IPS-18a (cell line): ENCODE measurements around the gene SAMD11.
"Not testable (repeated sequence)": the region's sequence is repeated elsewhere in the genome, so short reads cannot be mapped to it uniquely, and the experiment has no call there.

ENCODE experiments used
- H3K27ac ChIP-seq: one replicate; pipeline ENCODE4 v1.5.1; 2013; ENCODE audit warnings: low read length
- H3K27me3 ChIP-seq: one replicate; pipeline ENCODE4 v1.6.1; 2013; ENCODE audit warnings: mild to moderate bottlenecking, low read length; ENCODE audit not compliant: control insufficient read depth, insufficient read depth
- H3K36me3 ChIP-seq: one replicate; pipeline ENCODE4 v1.6.1; 2013; ENCODE audit warnings: low read depth, low read length; ENCODE audit not compliant: control insufficient read depth
- H3K4me1 ChIP-seq: one replicate; pipeline ENCODE4 v1.6.1; 2013; ENCODE audit warnings: low read depth, low read length; ENCODE audit not compliant: control insufficient read depth
- H3K4me3 ChIP-seq: one replicate; pipeline ENCODE4 v1.5.1; 2013; ENCODE audit warnings: low read length
- H3K9ac ChIP-seq: one replicate; pipeline ENCODE4 v1.6.1; 2013; ENCODE audit warnings: mild to moderate bottlenecking, low read length, moderate library complexity
- H3K9me3 ChIP-seq: one replicate; pipeline ENCODE4 v1.6.1; 2013; ENCODE audit warnings: low read depth, low read length; ENCODE audit not compliant: control insufficient read depth

SAMD11 gene

GRCh38 chr1:980602-981395 is 57.1 kb downstream of the SAMD11 start:
- Histone ChIP-seq H3K27ac (no peak overlapping the region), H3K36me3 (no peaks in the 10 kb centered on the region), H3K9me3 (no peaks in the 10 kb centered on the region), H3K4me1 (no peaks in the 10 kb centered on the region), H3K27me3 (peaks cover 45% of the 10 kb centered on the region), H3K4me3 (no peak overlapping the region), H3K9ac (no peak overlapping the region)

- H3K27me3 ChIP-seq, result peaks cover 50% of the 10 kb centered on the region
- H3K9me3 ChIP-seq, result no peaks in the 10 kb centered on the region
- no peak overlapping the region for H3K4me3 ChIP-seq
- no peak overlapping the region for H3K27ac ChIP-seq
- H3K9ac ChIP-seq, result no peak overlapping the region
- no peaks in the 10 kb centered on the region for H3K4me1 ChIP-seq
- H3K36me3 ChIP-seq, result no peaks in the 10 kb centered on the region
These were observed 57.8 kb downstream of the SAMD11 start for GRCh38 chr1:981491-981954.

- no peaks in the 10 kb centered on the region for H3K36me3 ChIP-seq
- peaks cover 53% of the 10 kb centered on the region for H3K27me3 ChIP-seq
- H3K9ac ChIP-seq, result no peak within 1 kb of the TSS
- H3K9me3 ChIP-seq, result no peaks in the 10 kb centered on the region
- no peak within 1 kb of the TSS for H3K27ac ChIP-seq
- no peak within 1 kb of the TSS for H3K4me3 ChIP-seq
- no peaks in the 10 kb centered on the region for H3K4me1 ChIP-seq
These were observed 58.3 kb downstream of the SAMD11 start, which contains the start of gene PERM1 for GRCh38 chr1:981955-982558. Gene PERM1 (minus strand): TSS chr1:982093. CDS start chr1:981029, 1,064 bp downstream.

GRCh38 chr1:982765-983436 is 59.2 kb downstream of the SAMD11 start:
- H3K4me3 ChIP-seq, result no peak overlapping the region
- H3K9me3 ChIP-seq, result no peaks in the 10 kb centered on the region
- peaks cover 60% of the 10 kb centered on the region for H3K27me3 ChIP-seq
- H3K4me1 ChIP-seq, result no peaks in the 10 kb centered on the region
- no peak overlapping the region for H3K27ac ChIP-seq
- no peaks in the 10 kb centered on the region for H3K36me3 ChIP-seq
- H3K9ac ChIP-seq, result no peak overlapping the region

- H3K4me1 ChIP-seq, result no peaks in the 10 kb centered on the region
- no peaks in the 10 kb centered on the region for H3K36me3 ChIP-seq
- H3K9me3 ChIP-seq, result no peaks in the 10 kb centered on the region
- H3K4me3 ChIP-seq, result no peak overlapping the region
- no peak overlapping the region for H3K9ac ChIP-seq
- peaks cover 71% of the 10 kb centered on the region for H3K27me3 ChIP-seq
- no peak overlapping the region for H3K27ac ChIP-seq
These were observed 60.2 kb downstream of the SAMD11 start for GRCh38 chr1:983798-984475.

- no peaks in the 10 kb centered on the region for H3K36me3 ChIP-seq
- peaks cover 76% of the 10 kb centered on the region for H3K27me3 ChIP-seq
- no peaks in the 10 kb centered on the region for H3K4me1 ChIP-seq
- H3K4me3 ChIP-seq, result no peak overlapping the region
- no peaks in the 10 kb centered on the region for H3K9me3 ChIP-seq
- no peak overlapping the region for H3K27ac ChIP-seq
- H3K9ac ChIP-seq, result no peak overlapping the region
These were observed 60.7 kb downstream of the SAMD11 start for GRCh38 chr1:984476-984814.

- Histone ChIP-seq H3K27me3 (peaks cover 76% of the 10 kb centered on the region), H3K36me3 (no peaks in the 10 kb centered on the region), H3K27ac (no peak overlapping the region), H3K4me1 (no peaks in the 10 kb centered on the region), H3K4me3 (no peak overlapping the region), H3K9ac (no peak overlapping the region), H3K9me3 (no peaks in the 10 kb centered on the region)
These were observed 61.4 kb downstream of the SAMD11 start for GRCh38 chr1:985126-985525.

GRCh38 chr1:988061-988460 is 64.3 kb downstream of the SAMD11 start:
- not testable (repeated sequence) for H3K9ac ChIP-seq, H3K4me3 ChIP-seq, H3K27ac ChIP-seq, H3K9me3 ChIP-seq, H3K36me3 ChIP-seq, H3K4me1 ChIP-seq
- H3K27me3 ChIP-seq, result peaks cover 88% of the 10 kb centered on the region

- H3K9me3 ChIP-seq, H3K4me1 ChIP-seq, H3K27ac ChIP-seq, H3K4me3 ChIP-seq, H3K9ac ChIP-seq, H3K36me3 ChIP-seq: not testable (repeated sequence)
- peaks cover 93% of the 10 kb centered on the region for H3K27me3 ChIP-seq
These were observed 67.6 kb downstream of the SAMD11 start for GRCh38 chr1:991275-991674.

GRCh38 chr1:991895-992294 is 68.2 kb downstream of the SAMD11 start:
- no peak overlapping the region for H3K9ac ChIP-seq
- H3K27me3 ChIP-seq, result peaks cover 94% of the 10 kb centered on the region
- H3K36me3 ChIP-seq, result no peaks in the 10 kb centered on the region
- H3K9me3 ChIP-seq, result no peaks in the 10 kb centered on the region
- H3K27ac ChIP-seq, result no peak overlapping the region
- H3K4me1 ChIP-seq, result no peaks in the 10 kb centered on the region
- H3K4me3 ChIP-seq, result no peak overlapping the region

GRCh38 chr1:992362-992761 is 68.6 kb downstream of the SAMD11 start:
- Histone ChIP-seq H3K4me1 (no peaks in the 10 kb centered on the region), H3K4me3 (no peak overlapping the region), H3K36me3 (no peaks in the 10 kb centered on the region), H3K27ac (no peak overlapping the region), H3K9ac (no peak overlapping the region), H3K9me3 (no peaks in the 10 kb centered on the region), H3K27me3 (peaks cover 97% of the 10 kb centered on the region)
